OCI-M2 (cell line): ENCODE results near the gene DYNC2I2.
"Not testable (repeated sequence)": the region's sequence is repeated elsewhere in the genome, so short reads cannot be mapped to it uniquely, and the experiment has no call there.

Experiments used
- DNase-seq: peaks from one replicate; lab custom pipeline; 2025; ENCODE audit not compliant: unreplicated experiment; lab: John Stamatoyannopoulos, UW

The DYNC2I2 gene

DNA sequence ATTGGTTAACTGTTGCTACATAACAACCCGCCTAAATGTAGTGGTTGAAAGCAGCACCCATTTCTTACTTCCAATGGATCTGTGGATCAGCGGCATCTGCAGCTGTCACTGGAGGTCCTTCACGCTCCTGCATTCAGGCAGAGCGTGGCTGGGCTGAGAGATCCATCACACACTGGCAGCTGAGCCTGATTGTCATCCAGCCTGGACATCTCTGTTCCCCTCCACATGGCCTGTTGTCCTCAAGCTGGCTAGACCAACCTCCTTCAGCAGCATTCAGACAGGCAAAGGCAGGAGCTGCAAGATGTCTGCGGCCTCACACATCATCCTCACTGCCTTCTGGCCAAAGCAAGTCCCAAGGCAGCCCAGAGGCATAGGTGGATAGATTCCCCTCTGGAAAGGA is 36.9 kb downstream of the DYNC2I2 start:
- no peak for DNase-seq

GRCh38 chr9:128619127-128619526 is 37.5 kb downstream of the DYNC2I2 start:
- no peak for DNase-seq

GRCh38 chr9:128617943-128618342 is 38.7 kb downstream of the DYNC2I2 start:
- no peak for DNase-seq

DNA sequence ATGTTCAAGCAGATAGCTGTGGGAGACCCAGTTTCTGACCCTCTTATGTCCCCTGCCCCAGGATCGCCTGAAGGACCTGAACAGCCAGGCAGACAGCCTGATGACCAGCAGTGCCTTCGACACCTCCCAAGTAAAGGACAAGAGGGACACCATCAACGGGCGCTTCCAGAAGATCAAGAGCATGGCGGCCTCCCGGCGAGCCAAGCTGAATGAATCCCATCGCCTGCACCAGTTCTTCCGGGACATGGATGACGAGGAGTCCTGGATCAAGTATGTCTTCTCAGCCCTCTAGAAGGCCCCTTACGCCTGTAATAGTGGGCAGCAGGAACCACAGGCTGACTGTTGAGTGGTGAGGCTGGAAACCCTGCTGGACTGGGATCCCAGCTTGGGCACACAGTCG is 41.1 kb downstream of the DYNC2I2 start:
- DNase-seq: no peak

- no peak for DNase-seq
These were observed 41.9 kb downstream of the DYNC2I2 start for GRCh38 chr9:128614728-128615127.

DNA sequence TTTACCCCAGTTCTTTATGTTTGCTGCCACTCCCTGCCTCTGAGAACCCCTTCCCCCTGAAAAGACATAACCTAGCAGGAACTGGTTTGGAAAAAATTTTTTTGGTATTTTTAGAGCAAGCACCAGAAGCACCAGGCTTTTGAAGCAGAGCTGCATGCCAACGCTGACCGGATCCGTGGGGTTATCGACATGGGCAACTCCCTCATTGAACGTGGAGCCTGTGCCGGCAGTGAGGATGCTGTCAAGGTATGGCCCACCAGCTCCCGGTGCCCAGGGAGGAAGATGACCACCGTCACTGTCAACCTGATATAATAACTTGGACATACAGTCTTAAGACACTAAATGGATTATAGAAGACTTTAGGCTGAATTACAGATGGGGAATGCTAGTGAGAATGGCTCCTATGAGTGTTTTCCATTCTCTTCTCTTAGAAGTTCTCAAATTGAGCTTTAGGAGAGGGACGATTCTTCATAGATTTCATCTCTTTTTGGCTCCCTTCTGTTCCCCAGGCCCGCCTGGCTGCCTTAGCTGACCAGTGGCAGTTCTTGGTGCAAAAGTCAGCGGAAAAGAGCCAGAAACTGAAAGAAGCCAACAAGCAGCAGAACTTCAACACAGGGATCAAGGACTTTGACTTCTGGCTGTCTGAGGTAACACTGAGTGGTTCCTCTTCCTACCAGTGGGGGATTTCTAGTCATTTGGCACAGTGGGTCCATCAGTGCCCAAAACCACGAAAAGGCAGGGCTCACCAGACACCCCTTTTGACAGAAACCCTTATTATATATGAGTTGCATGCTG is 44.9 kb downstream of the DYNC2I2 start:
- no peak for DNase-seq

GRCh38 chr9:128610897-128611296 is 45.8 kb downstream of the DYNC2I2 start:
- no peak for DNase-seq

GRCh38 chr9:128607642-128608350 is 48.9 kb downstream of the DYNC2I2 start:
- no peak for DNase-seq

GRCh38 chr9:128603697-128604096 is 53.0 kb downstream of the DYNC2I2 start:
- DNase-seq: no peak

DNA sequence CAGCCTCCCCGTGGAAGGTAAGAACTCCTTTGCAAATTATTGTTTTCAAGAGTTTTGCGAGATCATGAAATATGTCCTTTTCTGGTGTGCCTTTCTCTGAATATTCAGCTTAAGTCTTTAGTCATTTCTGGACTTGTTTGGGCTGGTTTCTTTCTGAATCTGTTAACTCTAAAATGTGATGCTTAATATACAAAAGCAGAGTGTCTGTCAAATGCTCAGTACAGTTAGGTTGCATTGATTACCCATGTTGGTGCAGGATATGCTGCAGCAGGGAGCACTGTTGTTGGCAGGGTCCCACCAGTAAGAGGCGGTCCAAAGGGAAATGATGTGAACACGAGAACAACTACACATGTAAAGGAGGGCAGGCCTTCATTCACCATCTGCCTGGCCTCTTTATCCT is 56.5 kb downstream of the DYNC2I2 start:
- no peak for DNase-seq

DNA sequence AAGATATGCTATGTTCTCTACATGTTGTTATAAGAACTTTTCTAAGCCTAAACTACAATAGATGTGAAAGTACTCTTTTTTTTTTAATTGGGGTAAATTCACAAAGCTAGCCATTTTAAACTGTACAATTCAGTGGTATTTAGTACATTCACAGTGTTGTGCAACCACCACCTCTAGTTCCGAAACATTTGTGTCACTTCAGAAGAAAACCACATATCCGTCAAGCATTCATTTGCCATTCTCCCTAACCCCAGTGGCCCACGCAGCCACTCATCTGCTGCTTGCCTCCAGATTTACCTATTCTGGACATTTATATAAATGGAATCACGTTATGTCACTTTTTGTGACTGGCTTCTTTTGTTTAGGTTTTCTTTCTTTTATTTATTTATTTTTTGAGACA is 61.2 kb downstream of the DYNC2I2 start:
- no peak for DNase-seq

DNA sequence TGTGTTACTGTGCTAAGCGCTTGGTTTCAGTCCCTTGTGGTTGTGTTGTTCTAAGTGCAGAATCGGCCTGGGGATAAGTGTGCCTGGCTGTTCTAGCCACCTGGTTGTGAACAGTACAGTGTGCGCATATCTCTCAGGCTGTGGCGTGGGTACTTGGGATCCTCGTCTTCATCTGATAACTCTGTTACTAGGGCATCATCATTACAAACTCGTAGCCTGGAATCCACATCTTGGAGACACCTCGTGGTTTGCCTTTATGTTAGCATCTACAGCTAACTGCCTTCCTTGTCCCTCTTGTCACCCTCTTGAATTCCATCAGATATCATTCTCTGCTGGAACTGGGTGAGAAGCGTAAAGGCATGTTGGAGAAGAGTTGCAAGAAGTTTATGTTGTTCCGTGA is 62.8 kb downstream of the DYNC2I2 start:
- DNase-seq: no peak

- DNase-seq: no peak
These were observed 63.6 kb downstream of the DYNC2I2 start for GRCh38 chr9:128593039-128593438.

DNA sequence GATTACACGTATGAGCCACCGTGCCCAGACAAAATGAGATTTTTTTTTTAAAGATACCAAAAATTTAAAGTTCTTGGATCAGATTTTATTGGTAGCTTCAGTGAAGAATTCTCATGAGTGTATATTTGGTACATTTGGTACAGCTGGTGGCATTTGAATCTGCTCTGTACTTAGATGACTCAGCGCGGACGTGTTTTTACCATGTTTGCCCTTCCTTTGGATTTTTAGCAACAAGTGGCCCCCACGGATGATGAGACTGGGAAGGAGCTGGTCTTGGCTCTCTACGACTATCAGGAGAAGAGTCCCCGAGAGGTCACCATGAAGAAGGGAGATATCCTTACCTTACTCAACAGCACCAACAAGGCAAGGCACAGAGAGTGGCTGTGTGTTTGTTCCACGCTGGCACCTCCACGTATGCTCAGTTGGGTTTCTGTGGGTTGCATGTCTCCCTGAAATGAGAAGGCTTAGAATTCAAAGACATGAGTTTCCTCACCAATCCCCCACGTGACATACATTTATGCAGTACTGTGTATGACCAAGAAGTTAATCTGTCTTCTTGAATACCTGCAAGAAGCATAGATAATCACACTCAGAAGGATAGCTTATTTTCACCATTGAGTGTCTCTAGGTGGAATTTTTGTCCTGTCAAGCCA is 67.9 kb downstream of the DYNC2I2 start:
- no peak for DNase-seq

- no peak for DNase-seq
These were observed 69.2 kb downstream of the DYNC2I2 start for GRCh38 chr9:128587453-128587852.

- DNase-seq: not testable (repeated sequence)
These were observed 69.7 kb downstream of the DYNC2I2 start for GRCh38 chr9:128586934-128587333.

GRCh38 chr9:128585155-128585554 is 71.5 kb downstream of the DYNC2I2 start:
- not testable (repeated sequence) for DNase-seq
